K562 (cell line): Measurements from ENCODE around the gene BCL2L13. TPM values are rescaled to one million over a fixed set of nuclear protein-coding genes. Genes with fewer than 3 reads are reported as not detected.

ENCODE experiments used
- BRD4 ChIP-seq: fragments of 200-600 bp; sonication (generic); IDR thresholded peaks from 2 replicates; pipeline ENCODE4 v1.6.1; 2017; ENCODE audit warnings: inconsistent platforms
- ESRRB ChIP-seq: fragments of 250-450 bp; sonication (Bioruptor Pico); IDR thresholded peaks from 2 replicates; pipeline ENCODE4 v1.5.0; 2020; ENCODE audit warnings: mild to moderate bottlenecking, moderate library complexity, borderline replicate concordance
- GATAD2B ChIP-seq: fragments of 450-650 bp; IDR thresholded peaks from 2 replicates; pipeline ENCODE4 v1.6.1; 2017; ENCODE audit warnings: mild to moderate bottlenecking, borderline replicate concordance
- ILF3 ChIP-seq: fragments of 450-650 bp; IDR thresholded peaks from 2 replicates; pipeline ENCODE4 v1.6.1; 2018; ENCODE audit warnings: antibody characterized with exemption, mild to moderate bottlenecking, moderate library complexity, borderline replicate concordance
- MGA ChIP-seq: fragments of 450-650 bp; IDR thresholded peaks from 2 replicates; pipeline ENCODE4 v1.6.1; 2016; ENCODE audit warnings: mild to moderate bottlenecking, moderate library complexity
- PKNOX1 ChIP-seq: fragments of 450-650 bp; IDR thresholded peaks from 2 replicates; pipeline ENCODE4 v1.6.1; 2016
- SIN3A ChIP-seq, 2 experiments: fragments of 150-350 bp in 1 of 2; IDR thresholded peaks; 2 replicates each; pipeline ENCODE4 v1.6.1; 2011 to 2016; ENCODE audit warnings: borderline replicate concordance in 2 of 2, low read depth in 2 of 2, low read length in 2 of 2, mild to moderate bottlenecking in 2 of 2, moderate library complexity in 2 of 2; ENCODE audit not compliant: control insufficient read depth in 1 of 2
- ZBTB5 ChIP-seq: fragments of 450-650 bp; IDR thresholded peaks from 2 replicates; pipeline ENCODE4 v1.6.1; 2017; ENCODE audit warnings: antibody characterized with exemption
- ZNF589 ChIP-seq: fragments of 200-800 bp; sonication (Bioruptor generic); IDR thresholded peaks from 2 replicates; pipeline ENCODE4 v1.6.1; 2016; ENCODE audit warnings: low read depth, missing genetic modification characterization, missing compliant biosample characterization
- polyA plus RNA-seq, 8 experiments: library from polyadenylated mRNA; depleted of rRNA in 4 of 8; stranded (reverse) in 5 of 8; unstranded in 3 of 8; fragments of >200 nt; fragmentation: Nextera tagmentation in 2 of 8; fragmentation: Illumina TruSeq in 1 of 8; extraction: Ambion mirVana in 2 of 8; extraction: Trizol in 1 of 8; gene quantifications; 2 replicates each; pipeline versions ENCODE4 v1.2.1 to v1.2.3, GENCODE V29; 2011 to 2014; ENCODE audit warnings: inconsistent platforms in 1 of 8, missing spikeins in 1 of 8
- total RNA-seq, 7 experiments: library from RNA; depleted of rRNA in 6 of 7; stranded (reverse); fragments of >200 nt in 6 of 7; fragmentation: Illumina TruSeq in 2 of 7; extraction: Trizol in 2 of 7; gene quantifications; 2 replicates each; pipeline versions ENCODE4 v1.2.1 to v1.2.3, GENCODE V29; 2011 to 2021; ENCODE audit warnings: low replicate concordance in 1 of 7

BCL2L13 gene
- total and polyA plus RNA-seq, 9 of the 15 experiments (the other 6 are each of a cell fraction or from before 2014, with no cell fraction given): 41.5 to 63.4 (median 56.5) TPM

GRCh38 chr22:17639247-17639741 is 737 bp downstream of the BCL2L13 start (continued):
- TF ChIP-seq MGA: peak; percentile 20; the same call in 1 of the 2 replicates
- TF ChIP-seq BRD4: peak; percentile 46; the same call in 1 of the 2 replicates
- TF ChIP-seq ILF3: 0 out of 2 replicates have a peak, but pooled peaks have one; percentile 72
- TF ChIP-seq SIN3A (IDR thresholded peaks at IDR 0.05; ENCODE audit: borderline replicate concordance in 2 of 2, control insufficient read depth in 1 of 2, low read depth in 2 of 2, low read length in 2 of 2): no peak
- TF ChIP-seq GATAD2B: peak; percentile 36; the same call in 1 of the 2 replicates
- TF ChIP-seq ESRRB (CRISPR knock-in tag): 0 out of 2 replicates have a peak, but pooled peaks have one; percentile 8
- TF ChIP-seq PKNOX1: 0 out of 2 replicates have a peak, but pooled peaks have one; percentile 2
- TF ChIP-seq ZBTB5: 0 out of 2 replicates have a peak, but pooled peaks have one; percentile 7
- peak; percentile 84 for TF ChIP-seq ZNF589 (CRISPR knock-in tag)
